Measurements from ENCODE around the gene PTPRG. TPM values are rescaled to one million over a fixed set of nuclear protein-coding genes. Genes with fewer than 3 reads are reported as not detected.

PTPRG gene
- total and polyA plus RNA-seq, 2 experiments from 2014 or later: 11.5 to 39.6 TPM

- no peaks in the 10 kb centered on the region for H3F3A ChIP-seq (ENCODE audit: insufficient read depth)
- H3K79me2 ChIP-seq (ENCODE audit: insufficient read depth): peaks cover 23% of the 10 kb centered on the region
- no peak overlapping the region for H2AFZ ChIP-seq
- TF ChIP-seq EZH2 (IDR thresholded peaks at IDR 0.05; ENCODE audit: insufficient read depth, poor library complexity, severe bottlenecking) (no peak), EZH2phosphoT487 (IDR thresholded peaks at IDR 0.05; ENCODE audit: insufficient read depth, low read depth) (no peak)
- no peaks in the 10 kb centered on the region for H3K9me3 ChIP-seq (ENCODE audit: low read depth)
- no peak overlapping the region for H3K4me3 ChIP-seq
- no peaks in the 10 kb centered on the region for H4K20me1 ChIP-seq (ENCODE audit: insufficient read depth)
- no peak overlapping the region for H3K27ac ChIP-seq
- no peak overlapping the region for H3K4me2 ChIP-seq (ENCODE audit: unreplicated experiment)
- no peaks in the 10 kb centered on the region for H3K4me1 ChIP-seq (ENCODE audit: insufficient read depth)
- in situ Hi-C loops (cut with MboI): no loop called here
- peak; percentile 62 for DNase-seq
- WGBS, 2 experiments (ENCODE audit: low coverage in 1 of 2, low lambda C conversion rate in 2 of 2, missing lambda C conversion rate in 2 of 2): 66 to 72% methylated on average over 6 of the region's 6 CpGs
- H3K36me3 ChIP-seq (ENCODE audit: low read depth): no peaks in the 10 kb centered on the region
- H3K27me3 ChIP-seq (replicated peaks; ENCODE audit: insufficient read depth): no peaks in the 10 kb centered on the region
- no peaks in the 10 kb centered on the region for H3K9me2 ChIP-seq (ENCODE audit: insufficient read depth)
- H3K9ac ChIP-seq: no peak overlapping the region
Observed at GRCh38 chr3:61936344-61936937, 375.1 kb downstream of the PTPRG start.

DNA sequence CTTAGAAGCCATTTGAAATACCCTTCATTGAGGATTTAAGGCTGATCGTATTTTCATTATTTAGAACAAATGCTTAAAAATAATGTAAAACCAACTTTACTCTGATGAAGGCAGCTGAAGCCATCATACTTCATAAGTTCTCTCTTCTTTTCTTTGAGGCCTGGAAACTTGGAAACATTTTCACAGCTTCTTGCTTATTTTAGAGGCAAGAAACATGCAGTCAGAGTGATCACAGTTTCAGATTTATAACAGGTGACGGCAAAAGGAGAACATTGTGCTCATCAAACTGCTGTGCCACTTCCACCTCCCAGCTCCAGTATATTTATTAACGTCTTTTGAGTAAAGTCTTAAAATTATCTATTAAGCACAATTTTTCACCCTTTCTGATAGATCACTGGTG lies 376.1 kb downstream of the PTPRG start:
- Histone ChIP-seq H3K9me2 (ENCODE audit: insufficient read depth) (no peaks in the 10 kb centered on the region), H2AFZ (no peak overlapping the region), H4K20me1 (ENCODE audit: insufficient read depth) (no peaks in the 10 kb centered on the region), H3K9ac (no peak overlapping the region), H3F3A (ENCODE audit: insufficient read depth) (no peaks in the 10 kb centered on the region), H3K27ac (no peak overlapping the region), H3K79me2 (ENCODE audit: insufficient read depth) (peaks cover 13% of the 10 kb centered on the region), H3K9me3 (ENCODE audit: low read depth) (no peaks in the 10 kb centered on the region), H3K27me3 (replicated peaks; ENCODE audit: insufficient read depth) (no peaks in the 10 kb centered on the region), H3K4me3 (no peak overlapping the region), H3K4me1 (ENCODE audit: insufficient read depth) (no peaks in the 10 kb centered on the region), H3K36me3 (ENCODE audit: low read depth) (no peaks in the 10 kb centered on the region), H3K4me2 (ENCODE audit: unreplicated experiment) (no peak overlapping the region)
- in situ Hi-C loops (cut with MboI): no loop called here
- DNase-seq: no peak
- 91 to 92% methylated on average over 3 of the region's 3 CpGs for WGBS, 2 experiments (ENCODE audit: low coverage in 1 of 2, low lambda C conversion rate in 2 of 2, missing lambda C conversion rate in 2 of 2)
- TF ChIP-seq EZH2 (IDR thresholded peaks at IDR 0.05; ENCODE audit: insufficient read depth, poor library complexity, severe bottlenecking) (no peak), EZH2phosphoT487 (IDR thresholded peaks at IDR 0.05; ENCODE audit: insufficient read depth, low read depth) (no peak)

DNA sequence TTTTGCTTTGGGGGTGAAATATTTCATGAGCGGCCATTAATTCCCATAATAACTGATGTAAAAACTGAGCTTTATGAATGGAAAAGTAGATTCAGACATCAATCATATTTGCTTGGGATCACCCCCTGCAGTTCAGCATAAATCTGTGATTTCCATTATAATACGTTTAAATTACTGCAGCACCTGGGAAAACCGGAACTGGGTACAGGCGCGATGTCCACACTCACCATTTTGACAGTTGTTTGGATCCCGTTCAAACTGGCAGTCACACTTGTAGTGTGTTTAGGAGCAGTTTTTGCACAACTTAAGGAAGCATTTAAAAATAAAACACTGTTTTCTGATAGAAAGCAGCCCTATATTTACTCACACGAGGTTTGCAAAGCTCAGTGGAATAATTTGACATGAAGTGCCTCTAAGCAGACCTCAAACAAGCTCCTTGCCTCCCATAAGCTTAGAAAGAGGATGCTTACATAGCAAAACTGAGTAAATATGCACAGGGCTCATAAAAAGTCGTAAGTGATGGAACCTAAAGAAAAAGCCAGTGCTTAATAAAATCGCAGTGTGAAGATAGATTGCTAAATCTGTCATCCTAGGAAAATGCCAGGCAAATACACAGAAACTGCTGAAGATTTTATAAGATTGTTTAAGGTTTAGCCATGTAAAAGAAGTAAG lies 377.6 kb downstream of the PTPRG start:
- H3K4me3 ChIP-seq: no peak overlapping the region
- H3K9me3 ChIP-seq (ENCODE audit: low read depth): no peaks in the 10 kb centered on the region
- H3K27me3 ChIP-seq (replicated peaks; ENCODE audit: insufficient read depth): no peaks in the 10 kb centered on the region
- 94 to 95% methylated on average over 9 of the region's 9 CpGs for WGBS, 2 experiments (ENCODE audit: low coverage in 1 of 2, low lambda C conversion rate in 2 of 2, missing lambda C conversion rate in 2 of 2)
- no peak overlapping the region for H2AFZ ChIP-seq
- H3K79me2 ChIP-seq (ENCODE audit: insufficient read depth): peaks cover 4% of the 10 kb centered on the region; the same call in 1 of the 2 replicates
- in situ Hi-C loops (cut with MboI): no loop called here
- H4K20me1 ChIP-seq (ENCODE audit: insufficient read depth): no peaks in the 10 kb centered on the region
- no peaks in the 10 kb centered on the region for H3F3A ChIP-seq (ENCODE audit: insufficient read depth)
- no peaks in the 10 kb centered on the region for H3K36me3 ChIP-seq (ENCODE audit: low read depth)
- DNase-seq: no peak
- H3K27ac ChIP-seq: no peak overlapping the region
- no peaks in the 10 kb centered on the region for H3K4me1 ChIP-seq (ENCODE audit: insufficient read depth)
- no peak for TF ChIP-seq EZH2phosphoT487 (IDR thresholded peaks at IDR 0.05; ENCODE audit: insufficient read depth, low read depth)
- no peak for TF ChIP-seq EZH2 (IDR thresholded peaks at IDR 0.05; ENCODE audit: insufficient read depth, poor library complexity, severe bottlenecking)
- no peak overlapping the region for H3K9ac ChIP-seq
- H3K4me2 ChIP-seq (ENCODE audit: unreplicated experiment): no peak overlapping the region
- no peaks in the 10 kb centered on the region for H3K9me2 ChIP-seq (ENCODE audit: insufficient read depth)

GRCh38 chr3:61940236-61940635 lies 378.9 kb downstream of the PTPRG start:
- Histone ChIP-seq H4K20me1 (ENCODE audit: insufficient read depth) (no peaks in the 10 kb centered on the region), H3K27ac (no peak overlapping the region), H3K4me1 (ENCODE audit: insufficient read depth) (no peaks in the 10 kb centered on the region), H3K9ac (no peak overlapping the region), H3K36me3 (ENCODE audit: low read depth) (no peaks in the 10 kb centered on the region), H3F3A (ENCODE audit: insufficient read depth) (no peaks in the 10 kb centered on the region), H3K4me3 (no peak overlapping the region), H3K27me3 (replicated peaks; ENCODE audit: insufficient read depth) (no peaks in the 10 kb centered on the region), H3K79me2 (ENCODE audit: insufficient read depth) (peaks cover 4% of the 10 kb centered on the region; the same call in 1 of the 2 replicates), H2AFZ (no peak overlapping the region), H3K9me2 (ENCODE audit: insufficient read depth) (no peaks in the 10 kb centered on the region), H3K4me2 (ENCODE audit: unreplicated experiment) (no peak overlapping the region), H3K9me3 (ENCODE audit: low read depth) (no peaks in the 10 kb centered on the region)
- in situ Hi-C loops (cut with MboI): no loop called here
- no peak for DNase-seq
- TF ChIP-seq EZH2 (IDR thresholded peaks at IDR 0.05; ENCODE audit: insufficient read depth, poor library complexity, severe bottlenecking) (no peak), EZH2phosphoT487 (IDR thresholded peaks at IDR 0.05; ENCODE audit: insufficient read depth, low read depth) (no peak)
- WGBS, 2 experiments (ENCODE audit: low coverage in 1 of 2, low lambda C conversion rate in 2 of 2, missing lambda C conversion rate in 2 of 2): 95 to 100% methylated on average over 2 of the region's 2 CpGs

Measured in GM23248 (cell line).